ENCODE data around the gene EIF6. TPM values are rescaled to one million over a fixed set of nuclear protein-coding genes. Genes with fewer than 3 reads are reported as not detected.

EIF6 gene
- total RNA-seq, 1 donor from 2014 or later = 85.2 TPM

DNA sequence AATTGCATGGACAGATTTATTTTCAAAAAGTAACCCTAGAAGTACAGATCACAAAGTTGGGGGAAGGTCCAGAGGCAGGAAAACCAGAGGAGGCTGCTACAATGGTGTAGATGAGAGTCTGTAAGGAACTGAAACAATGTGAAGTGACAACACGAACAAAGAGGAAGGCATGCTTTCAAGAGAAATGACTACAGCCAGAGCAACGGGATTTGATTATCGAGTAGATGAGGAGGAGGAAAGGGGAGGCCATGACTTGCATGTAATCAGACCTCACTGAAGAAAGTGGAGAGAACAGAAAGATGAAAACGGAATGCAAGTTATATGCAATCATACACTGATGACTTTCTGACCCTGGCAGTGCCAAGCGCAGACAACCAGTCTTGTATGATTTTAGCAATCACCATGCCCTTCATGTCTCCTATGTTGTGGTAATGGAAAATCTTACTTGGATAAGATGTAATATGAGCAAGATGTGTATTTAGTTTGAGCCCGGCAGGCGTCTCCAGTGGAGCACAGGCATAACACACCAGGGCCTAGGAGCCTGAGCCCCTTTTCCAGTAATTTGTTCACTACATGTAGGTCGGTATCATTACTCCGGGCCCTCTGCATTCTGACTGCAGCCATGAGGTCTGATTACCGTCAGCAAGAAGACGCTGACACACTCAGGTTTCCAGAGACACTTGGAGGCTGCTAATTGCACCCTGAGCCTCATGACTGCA, 41.6 kb upstream of the EIF6 start:
- H3K4me3 Mint-ChIP-seq (ENCODE audit: unreplicated experiment) = no peak overlapping the region
- H3K36me3 Mint-ChIP-seq (ENCODE audit: unreplicated experiment) = no peaks in the 10 kb centered on the region
- H3K9me3 Mint-ChIP-seq (ENCODE audit: unreplicated experiment) = peaks cover 2% of the 10 kb centered on the region
- TF ChIP-seq, protein P1, sequence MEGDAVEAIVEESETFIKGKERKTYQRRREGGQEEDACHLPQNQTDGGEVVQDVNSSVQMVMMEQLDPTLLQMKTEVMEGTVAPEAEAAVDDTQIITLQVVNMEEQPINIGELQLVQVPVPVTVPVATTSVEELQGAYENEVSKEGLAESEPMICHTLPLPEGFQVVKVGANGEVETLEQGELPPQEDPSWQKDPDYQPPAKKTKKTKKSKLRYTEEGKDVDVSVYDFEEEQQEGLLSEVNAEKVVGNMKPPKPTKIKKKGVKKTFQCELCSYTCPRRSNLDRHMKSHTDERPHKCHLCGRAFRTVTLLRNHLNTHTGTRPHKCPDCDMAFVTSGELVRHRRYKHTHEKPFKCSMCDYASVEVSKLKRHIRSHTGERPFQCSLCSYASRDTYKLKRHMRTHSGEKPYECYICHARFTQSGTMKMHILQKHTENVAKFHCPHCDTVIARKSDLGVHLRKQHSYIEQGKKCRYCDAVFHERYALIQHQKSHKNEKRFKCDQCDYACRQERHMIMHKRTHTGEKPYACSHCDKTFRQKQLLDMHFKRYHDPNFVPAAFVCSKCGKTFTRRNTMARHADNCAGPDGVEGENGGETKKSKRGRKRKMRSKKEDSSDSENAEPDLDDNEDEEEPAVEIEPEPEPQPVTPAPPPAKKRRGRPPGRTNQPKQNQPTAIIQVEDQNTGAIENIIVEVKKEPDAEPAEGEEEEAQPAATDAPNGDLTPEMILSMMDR (IDR thresholded peaks at IDR 0.05; ENCODE audit: partially characterized antibody, unreplicated experiment) = no peak
- DNase-seq = no peak
- no peaks in the 10 kb centered on the region for H3K4me1 Mint-ChIP-seq (ENCODE audit: low read depth, unreplicated experiment)
- no peak overlapping the region for H3K27ac Mint-ChIP-seq (ENCODE audit: unreplicated experiment)
- peaks cover 2% of the 10 kb centered on the region for H3K27me3 Mint-ChIP-seq (ENCODE audit: unreplicated experiment)

DNA sequence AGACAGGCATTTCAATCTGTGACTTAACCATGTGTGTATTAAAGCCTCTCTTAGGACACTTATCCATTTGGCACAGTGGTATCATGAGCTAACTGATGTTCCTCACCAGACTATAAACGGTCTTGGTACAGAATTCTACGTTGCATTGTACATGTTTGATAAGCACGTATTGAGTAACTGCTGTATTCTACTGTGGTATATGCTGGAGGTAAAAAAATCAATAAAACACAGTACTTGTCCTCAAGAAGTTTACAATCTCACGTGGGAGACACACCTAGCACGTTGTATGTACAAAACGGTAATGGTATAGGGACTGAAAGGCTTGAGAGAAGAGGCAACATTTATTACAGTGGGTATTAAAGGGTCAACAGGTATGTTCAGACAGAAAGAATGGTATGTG, 40.8 kb upstream of the EIF6 start:
- TF ChIP-seq, protein P1 (IDR thresholded peaks at IDR 0.05; ENCODE audit: partially characterized antibody, unreplicated experiment) = no peak
- peaks cover 2% of the 10 kb centered on the region for H3K9me3 Mint-ChIP-seq (ENCODE audit: unreplicated experiment)
- H3K27ac Mint-ChIP-seq (ENCODE audit: unreplicated experiment) = no peak overlapping the region
- peaks cover 2% of the 10 kb centered on the region for H3K4me1 Mint-ChIP-seq (ENCODE audit: low read depth, unreplicated experiment)
- H3K4me3 Mint-ChIP-seq (ENCODE audit: unreplicated experiment) = no peak overlapping the region
- peaks cover under 1% of the 10 kb centered on the region for H3K27me3 Mint-ChIP-seq (ENCODE audit: unreplicated experiment)
- DNase-seq = no peak
- no peaks in the 10 kb centered on the region for H3K36me3 Mint-ChIP-seq (ENCODE audit: unreplicated experiment)

DNA sequence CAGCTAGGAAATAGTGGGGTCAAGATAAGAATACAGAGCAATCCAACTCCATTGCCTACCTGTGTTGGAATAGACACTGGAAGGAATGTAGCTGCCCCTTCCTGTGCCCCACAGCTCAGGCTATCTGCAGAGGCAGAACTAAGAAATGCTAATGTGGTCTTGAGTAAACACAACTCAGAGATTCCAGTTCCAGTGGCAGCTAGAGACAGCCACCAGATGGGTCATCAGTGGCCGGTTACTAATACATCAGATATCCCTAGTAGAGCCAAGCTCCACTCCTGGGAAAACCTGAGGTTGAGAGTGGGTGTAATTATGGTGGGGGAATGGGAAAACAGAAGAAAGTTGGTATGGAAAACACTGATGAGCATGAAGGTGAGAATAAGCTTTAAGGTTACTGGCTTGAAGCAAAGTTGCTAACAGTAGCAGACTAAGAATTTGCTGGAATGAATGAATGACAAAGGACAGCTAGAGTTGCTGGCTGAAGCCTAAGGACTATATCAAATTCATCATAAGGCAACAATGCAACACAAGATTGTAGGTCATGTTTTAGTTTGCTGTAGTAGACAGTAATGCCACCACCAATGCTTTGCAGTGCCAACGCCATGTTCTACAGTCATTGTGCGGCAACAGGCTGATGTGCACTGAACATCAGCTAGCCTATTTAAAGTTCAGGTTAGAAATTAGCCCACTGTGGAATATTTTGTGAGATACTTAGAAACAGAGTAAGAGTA, 36.0 kb upstream of the EIF6 start:
- peaks cover 21% of the 10 kb centered on the region for H3K4me1 Mint-ChIP-seq (ENCODE audit: low read depth, unreplicated experiment)
- H3K27ac Mint-ChIP-seq (ENCODE audit: unreplicated experiment) = no peak overlapping the region
- TF ChIP-seq, protein P1 (IDR thresholded peaks at IDR 0.05; ENCODE audit: partially characterized antibody, unreplicated experiment) = no peak
- H3K4me3 Mint-ChIP-seq (ENCODE audit: unreplicated experiment) = no peak overlapping the region
- no peaks in the 10 kb centered on the region for H3K36me3 Mint-ChIP-seq (ENCODE audit: unreplicated experiment)
- no peaks in the 10 kb centered on the region for H3K27me3 Mint-ChIP-seq (ENCODE audit: unreplicated experiment)
- H3K9me3 Mint-ChIP-seq (ENCODE audit: unreplicated experiment) = no peaks in the 10 kb centered on the region
- DNase-seq = no peak

- TF ChIP-seq, protein P1 (IDR thresholded peaks at IDR 0.05; ENCODE audit: partially characterized antibody, unreplicated experiment) = no peak
- peaks cover 2% of the 10 kb centered on the region for H3K27me3 Mint-ChIP-seq (ENCODE audit: unreplicated experiment)
- H3K27ac Mint-ChIP-seq (ENCODE audit: unreplicated experiment) = peak overlapping the region; percentile 39
- no peak for DNase-seq
- H3K9me3 Mint-ChIP-seq (ENCODE audit: unreplicated experiment) = no peaks in the 10 kb centered on the region
- H3K4me1 Mint-ChIP-seq (ENCODE audit: low read depth, unreplicated experiment) = peaks cover 21% of the 10 kb centered on the region
- no peaks in the 10 kb centered on the region for H3K36me3 Mint-ChIP-seq (ENCODE audit: unreplicated experiment)
- H3K4me3 Mint-ChIP-seq (ENCODE audit: unreplicated experiment) = no peak overlapping the region
Observed at GRCh38 chr20:35319871-35320197, 35.3 kb upstream of the EIF6 start.
